Measurements from ENCODE around the gene DCTN1.

DNA sequence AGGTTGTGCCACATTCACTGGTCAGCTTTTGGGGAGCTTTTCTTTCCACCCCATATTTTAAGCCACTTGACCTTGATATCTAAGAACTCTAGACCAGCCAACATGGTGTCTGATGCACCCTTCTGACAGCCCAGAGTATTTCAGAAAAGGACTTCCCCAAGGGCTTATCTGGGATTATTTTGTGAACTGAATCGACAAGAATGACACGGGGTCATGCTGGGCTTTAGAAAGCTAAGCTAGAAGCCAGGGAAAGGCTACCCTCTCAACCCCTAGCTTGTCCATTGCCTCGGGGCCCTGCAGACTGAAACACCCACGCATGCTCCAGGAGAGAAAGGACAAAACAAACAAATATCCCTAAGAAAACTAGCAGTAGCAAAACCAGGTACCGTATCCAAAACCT is 52.9 kb downstream of the DCTN1 start:
- TF ChIP-seq, protein P1, sequence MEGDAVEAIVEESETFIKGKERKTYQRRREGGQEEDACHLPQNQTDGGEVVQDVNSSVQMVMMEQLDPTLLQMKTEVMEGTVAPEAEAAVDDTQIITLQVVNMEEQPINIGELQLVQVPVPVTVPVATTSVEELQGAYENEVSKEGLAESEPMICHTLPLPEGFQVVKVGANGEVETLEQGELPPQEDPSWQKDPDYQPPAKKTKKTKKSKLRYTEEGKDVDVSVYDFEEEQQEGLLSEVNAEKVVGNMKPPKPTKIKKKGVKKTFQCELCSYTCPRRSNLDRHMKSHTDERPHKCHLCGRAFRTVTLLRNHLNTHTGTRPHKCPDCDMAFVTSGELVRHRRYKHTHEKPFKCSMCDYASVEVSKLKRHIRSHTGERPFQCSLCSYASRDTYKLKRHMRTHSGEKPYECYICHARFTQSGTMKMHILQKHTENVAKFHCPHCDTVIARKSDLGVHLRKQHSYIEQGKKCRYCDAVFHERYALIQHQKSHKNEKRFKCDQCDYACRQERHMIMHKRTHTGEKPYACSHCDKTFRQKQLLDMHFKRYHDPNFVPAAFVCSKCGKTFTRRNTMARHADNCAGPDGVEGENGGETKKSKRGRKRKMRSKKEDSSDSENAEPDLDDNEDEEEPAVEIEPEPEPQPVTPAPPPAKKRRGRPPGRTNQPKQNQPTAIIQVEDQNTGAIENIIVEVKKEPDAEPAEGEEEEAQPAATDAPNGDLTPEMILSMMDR (IDR thresholded peaks at IDR 0.05) = no peak
- TF ChIP-seq POLR2A (IDR thresholded peaks at IDR 0.05) (no peak), POLR2AphosphoS5 (IDR thresholded peaks at IDR 0.05) (no peak)

Measured in breast epithelium (tissue), 3 donors.